DMS53 treated with DMSO at 0.1 percent for 48 hours (cell line): ENCODE measurements around the gene GNG4.
"Not testable (repeated sequence)": the region's sequence is repeated elsewhere in the genome, so short reads cannot be mapped to it uniquely, and the experiment has no call there.

ENCODE experiments used
- DNase-seq: peaks from one replicate; lab custom pipeline; 2025; ENCODE audit not compliant: unreplicated experiment; lab: John Stamatoyannopoulos, UW

Gene GNG4

GRCh38 chr1:235628316-235629005, 21.1 kb downstream of the GNG4 start:
- no peak for DNase-seq

- DNase-seq = no peak
These were observed 23.8 kb downstream of the GNG4 start for GRCh38 chr1:235625831-235626230.

GRCh38 chr1:235625340-235625739, 24.2 kb downstream of the GNG4 start:
- DNase-seq = no peak

- DNase-seq = no peak
These were observed 24.8 kb downstream of the GNG4 start for GRCh38 chr1:235624721-235625333.

GRCh38 chr1:235622936-235623779, 26.4 kb downstream of the GNG4 start:
- no peak for DNase-seq

- DNase-seq = not testable (repeated sequence)
These were observed 30.4 kb downstream of the GNG4 start for GRCh38 chr1:235619149-235619548.

GRCh38 chr1:235617808-235618207, 31.8 kb downstream of the GNG4 start:
- no peak for DNase-seq

- no peak for DNase-seq
These were observed 32.4 kb downstream of the GNG4 start for GRCh38 chr1:235617140-235617539.

- DNase-seq = no peak
These were observed 35.1 kb downstream of the GNG4 start for GRCh38 chr1:235614442-235614954.

GRCh38 chr1:235613602-235614001, 36.0 kb downstream of the GNG4 start:
- DNase-seq = no peak

GRCh38 chr1:235612761-235613160, 36.8 kb downstream of the GNG4 start:
- DNase-seq = no peak

GRCh38 chr1:235610157-235610556, 39.4 kb downstream of the GNG4 start:
- no peak for DNase-seq

GRCh38 chr1:235608278-235608677, 41.3 kb downstream of the GNG4 start:
- DNase-seq = no peak

GRCh38 chr1:235607284-235607683, 42.3 kb downstream of the GNG4 start:
- DNase-seq = no peak

GRCh38 chr1:235601104-235601503, 48.5 kb downstream of the GNG4 start:
- DNase-seq = no peak

GRCh38 chr1:235599536-235599935, 50.0 kb downstream of the GNG4 start:
- no peak for DNase-seq

GRCh38 chr1:235597867-235598553, 51.6 kb downstream of the GNG4 start:
- DNase-seq = no peak

- no peak for DNase-seq
These were observed 54.5 kb downstream of the GNG4 start for GRCh38 chr1:235595079-235595478.

- DNase-seq = not testable (repeated sequence)
These were observed 55.2 kb downstream of the GNG4 start for GRCh38 chr1:235594281-235594895.

GRCh38 chr1:235588916-235589515, 60.6 kb downstream of the GNG4 start:
- DNase-seq = no peak
